ENCODE data around the gene LAMA4.

GRCh38 chr6:112221981-112222852, 32.1 kb downstream of the LAMA4 start:
- no peak for TF ChIP-seq CTCF (conservative IDR thresholded peaks at IDR 0.05)
- TF ChIP-seq ZFX (IDR thresholded peaks at IDR 0.05), result no peak

All from C4-2B (cell line).